LNCaP clone FGC (cell line): ENCODE measurements around the gene ARPC4.
A peak's percentile ranks its signal among the peaks of the same experiment; 100 is the strongest.

Experiments
- DNase-seq: peaks from one replicate; pipeline ENCODE4 v3.0.0-alpha.2; 2011; ENCODE audit warnings: low read depth
- H3K4me3 ChIP-seq: 2 replicates; pipeline ENCODE4 v1.5.1; 2011; ENCODE audit warnings: mild to moderate bottlenecking, low read depth, low read length, control low read depth
- CTCF ChIP-seq: IDR thresholded peaks from 2 replicates; pipeline ENCODE4 v1.5.1; 2012; ENCODE audit warnings: mild to moderate bottlenecking; ENCODE audit not compliant: control insufficient read depth, insufficient read depth; ENCODE audit errors: extremely low read depth

Gene ARPC4

DNA sequence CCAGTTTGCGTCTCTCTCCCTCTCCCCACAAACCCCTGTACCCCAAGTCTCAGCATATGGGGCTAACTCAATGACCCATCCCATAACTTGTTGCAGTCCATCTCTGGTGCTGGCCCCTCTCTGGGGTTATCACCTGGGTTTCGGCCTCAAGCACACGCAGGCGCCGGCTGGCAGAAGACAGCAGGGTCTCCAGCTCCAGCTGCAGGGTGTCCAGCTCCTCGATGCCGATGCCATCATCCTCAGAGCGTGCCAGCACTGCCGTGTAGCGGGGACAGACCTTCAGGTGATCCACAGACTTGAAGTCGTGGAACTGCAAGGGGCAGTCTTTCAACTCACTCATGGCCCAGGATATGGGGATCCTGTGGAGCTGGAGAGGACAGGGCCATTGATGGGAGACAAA, 1.8 kb upstream of the ARPC4 start:
- DNase-seq = no peak
- TF ChIP-seq CTCF = no peak
- H3K4me3 ChIP-seq = no peak overlapping the region

- no peak for TF ChIP-seq CTCF
- H3K4me3 ChIP-seq = peak overlapping the region; percentile 97
Measured at GRCh38 chr3:9791790-9792404, 985 bp upstream of the ARPC4 start.

GRCh38 chr3:9793161-9793781, 389 bp downstream of the ARPC4 start:
- TF ChIP-seq CTCF = no peak

More at GRCh38 chr3:9791790-9792404, 985 bp upstream of the ARPC4 start:
- no peak for DNase-seq

DNA sequence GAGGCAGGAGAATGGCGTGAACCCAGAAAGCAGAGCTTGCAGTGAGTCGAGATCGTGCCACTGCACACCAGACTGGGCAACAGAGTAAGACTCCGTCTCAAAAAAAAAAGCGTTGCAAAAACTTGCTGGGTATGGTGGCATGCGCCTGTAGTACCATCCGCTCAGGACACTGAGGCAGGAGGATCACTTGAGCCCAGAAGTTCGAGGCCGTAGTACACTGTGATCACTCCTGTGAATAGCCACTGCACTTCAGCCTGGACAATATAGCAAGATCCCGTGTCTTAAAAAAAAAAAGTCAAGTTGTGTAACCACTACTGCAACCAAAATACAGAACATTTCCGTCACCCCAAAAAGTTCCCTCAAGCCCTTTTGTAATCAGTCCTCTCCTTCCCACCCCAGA, 1.5 kb downstream of the ARPC4 start:
- no peak overlapping the region for H3K4me3 ChIP-seq
- DNase-seq = no peak
- TF ChIP-seq CTCF = no peak

More at GRCh38 chr3:9793161-9793781, 389 bp downstream of the ARPC4 start:
- peak overlapping the region; percentile 97 for H3K4me3 ChIP-seq
- no peak for DNase-seq

GRCh38 chr3:9795207-9795606, 2.3 kb downstream of the ARPC4 start:
- H3K4me3 ChIP-seq = no peak overlapping the region
- no peak for TF ChIP-seq CTCF
- no peak for DNase-seq

GRCh38 chr3:9797196-9797945, 4.5 kb downstream of the ARPC4 start:
- TF ChIP-seq CTCF = no peak
- no peak overlapping the region for H3K4me3 ChIP-seq
- no peak for DNase-seq

- no peak overlapping the region for H3K4me3 ChIP-seq
- peak; percentile 41 for TF ChIP-seq CTCF
- no peak for DNase-seq
Measured at GRCh38 chr3:9800529-9800928, 7.6 kb downstream of the ARPC4 start.
